ENCODE measurements around the gene B3GALT4.
"Not testable (repeated sequence)": the region's sequence is repeated elsewhere in the genome, so short reads cannot be mapped to it uniquely, and the experiment has no call there.

The B3GALT4 gene

GRCh38 chr6:33276864-33277662 lies at the start of gene B3GALT4:
TSS of gene B3GALT4 (plus strand) at chr6:33277123. CDS start at chr6:33277420, 297 bp downstream.
- peak; percentile 86 for DNase-seq

DNA sequence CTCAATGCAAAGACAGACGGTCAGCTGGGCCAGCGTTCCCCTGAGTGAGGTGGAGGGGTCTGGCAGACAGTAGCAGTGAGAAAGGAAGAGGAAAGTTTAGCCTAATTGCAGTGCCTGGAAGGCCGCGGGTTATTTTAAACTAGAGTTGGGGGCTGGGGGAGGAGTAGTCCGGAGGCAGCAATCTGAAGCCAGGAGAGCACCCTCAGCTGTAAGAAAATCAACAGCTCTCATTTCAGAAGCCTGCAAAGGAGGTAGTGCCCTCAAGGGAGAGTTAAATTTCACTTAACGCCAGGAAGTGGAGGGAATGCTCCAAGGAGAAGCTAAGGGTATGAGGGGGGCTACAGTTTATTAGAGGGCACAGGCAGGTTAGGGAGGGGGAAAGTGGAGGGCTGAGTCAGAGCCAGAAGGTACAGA lies 41.7 kb upstream of the B3GALT4 start:
- no peak for DNase-seq

DNA sequence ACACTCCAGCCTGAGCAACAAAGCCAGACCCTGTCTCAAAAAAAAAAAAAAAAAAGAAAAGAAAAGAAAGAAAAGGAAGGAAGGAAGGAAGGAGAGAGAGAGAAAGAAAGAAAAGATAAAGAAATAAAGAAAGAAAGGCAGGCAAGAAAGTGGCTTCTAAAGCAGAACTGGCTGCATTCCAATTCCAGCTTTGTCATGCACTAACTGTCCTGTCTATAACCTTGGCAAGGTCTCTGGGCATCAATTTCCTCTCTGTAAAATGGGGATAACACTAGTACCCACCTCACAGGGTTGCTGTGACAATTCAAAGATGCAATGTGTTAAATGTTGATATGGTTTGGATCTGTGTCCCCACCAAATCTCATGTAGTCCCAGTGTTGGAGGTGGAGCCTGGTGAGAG lies 40.6 kb upstream of the B3GALT4 start:
- peak; percentile 64 for DNase-seq

GRCh38 chr6:33236852-33237251 lies 40.1 kb upstream of the B3GALT4 start:
- no peak for DNase-seq

DNA sequence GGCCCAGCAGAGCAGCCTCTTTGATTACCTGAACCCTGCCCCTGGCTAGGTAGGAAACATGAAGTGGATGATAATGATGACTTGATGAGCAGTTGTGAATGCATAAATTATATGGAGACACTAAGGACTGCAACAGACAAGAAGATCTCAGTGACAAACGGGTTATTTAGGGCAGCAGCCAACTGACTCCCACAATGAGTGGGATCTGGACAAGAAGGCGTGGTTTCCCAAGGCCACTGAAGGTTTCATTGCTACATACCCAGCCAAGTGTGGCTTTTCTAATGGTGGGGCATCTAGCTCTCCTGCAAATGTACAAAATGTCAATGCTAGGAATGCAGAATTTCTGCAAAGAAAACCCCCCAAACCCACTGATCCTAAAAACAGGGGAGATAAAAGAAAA lies 39.2 kb upstream of the B3GALT4 start:
- DNase-seq, result no peak

- DNase-seq, result no peak
Measured at GRCh38 chr6:33241968-33242367, 35.0 kb upstream of the B3GALT4 start.

- no peak for DNase-seq
Measured at GRCh38 chr6:33243476-33243875, 33.4 kb upstream of the B3GALT4 start.

DNA sequence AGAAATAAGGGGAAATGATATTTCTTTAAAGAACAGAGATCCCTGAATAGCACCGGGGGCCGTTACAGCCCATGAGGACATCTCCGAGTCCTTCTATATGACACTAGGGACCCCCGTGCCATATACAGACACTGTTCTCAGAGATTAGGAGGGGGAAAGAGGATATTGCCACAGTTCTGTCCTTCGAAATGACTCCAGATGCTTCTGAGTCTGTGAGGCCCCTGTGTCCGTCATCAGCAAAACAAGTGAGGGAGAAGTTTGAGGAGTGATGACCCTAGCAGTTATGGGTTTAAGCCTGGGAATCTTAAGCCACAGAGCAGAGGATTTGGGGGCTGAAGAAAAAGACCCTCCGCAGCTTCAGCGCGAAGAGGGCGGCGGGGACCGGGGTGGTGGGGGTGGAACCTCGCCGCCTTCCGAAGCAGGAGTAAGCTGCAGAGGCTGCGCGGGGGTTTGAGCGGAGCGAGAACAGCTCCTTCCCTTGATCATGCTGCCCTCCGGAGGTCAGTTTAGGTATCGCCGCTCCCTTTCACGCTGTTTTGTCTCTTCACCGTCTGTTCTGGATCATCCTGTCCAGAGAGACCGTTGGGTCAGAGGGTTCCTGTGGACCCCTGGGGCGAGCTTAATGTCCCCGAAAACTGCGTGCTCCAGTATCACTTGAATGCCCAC lies 28.8 kb upstream of the B3GALT4 start:
- peak; percentile 90 for DNase-seq

- DNase-seq, result no peak
Measured at GRCh38 chr6:33248643-33248931, 28.3 kb upstream of the B3GALT4 start.

GRCh38 chr6:33248932-33249731 lies 27.8 kb upstream of the B3GALT4 start:
- DNase-seq, result peak; percentile 100

GRCh38 chr6:33249732-33250630 lies 26.9 kb upstream of the B3GALT4 start:
- no peak for DNase-seq

GRCh38 chr6:33250731-33251130 lies 26.2 kb upstream of the B3GALT4 start:
- no peak for DNase-seq

DNA sequence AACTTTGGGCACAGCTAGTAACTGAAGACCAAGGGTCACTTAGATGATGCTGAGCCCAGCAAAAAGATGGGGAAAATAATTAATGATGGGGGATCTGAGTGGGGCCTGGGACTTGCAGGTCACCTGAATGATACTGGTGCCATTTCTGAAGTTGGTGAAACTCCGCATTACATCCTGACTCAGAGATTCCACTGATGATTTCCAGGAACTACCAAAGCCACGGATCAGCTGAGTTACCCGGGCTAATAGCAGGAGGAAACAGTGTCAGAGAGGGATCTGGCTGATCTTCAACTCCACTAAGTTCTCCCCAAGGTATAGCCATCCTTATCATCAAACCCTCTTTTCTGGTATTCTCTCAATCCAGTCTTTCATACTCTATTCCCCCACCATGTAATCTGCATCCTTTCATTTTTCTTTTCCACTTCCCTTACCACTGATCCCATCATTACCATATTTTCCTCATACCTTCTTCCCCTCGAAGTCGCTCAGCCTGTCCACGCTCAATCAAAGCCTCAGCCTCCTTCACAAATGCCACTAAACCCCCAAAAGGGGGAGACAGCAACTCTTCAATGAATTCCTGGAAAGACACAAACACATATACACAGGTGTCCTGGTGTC lies 25.4 kb upstream of the B3GALT4 start:
- peak; percentile 42 for DNase-seq

- no peak for DNase-seq
Measured at GRCh38 chr6:33252759-33253158, 24.2 kb upstream of the B3GALT4 start.

DNA sequence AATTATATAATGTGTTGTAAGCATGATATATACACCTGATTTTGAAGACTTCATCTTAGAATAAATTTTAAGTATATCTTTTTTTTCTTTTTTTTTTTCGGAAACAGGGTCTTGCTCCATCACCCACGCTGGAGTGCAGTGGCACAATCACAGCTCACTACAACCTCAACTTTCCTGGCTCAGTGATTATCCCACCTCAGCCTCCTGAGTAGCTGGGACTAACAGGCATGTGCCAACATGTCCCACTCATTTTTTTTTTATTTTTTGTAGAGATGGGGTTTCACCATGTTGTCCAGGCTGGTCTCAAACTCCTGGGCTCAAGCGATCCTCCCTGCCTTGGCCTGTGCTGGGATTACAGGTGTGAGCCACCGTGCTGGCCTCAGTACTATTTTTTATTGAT lies 22.3 kb upstream of the B3GALT4 start:
- DNase-seq, result no peak

GRCh38 chr6:33259032-33259431 lies 17.9 kb upstream of the B3GALT4 start:
- no peak for DNase-seq

GRCh38 chr6:33262490-33262889 lies 14.4 kb upstream of the B3GALT4 start:
- not testable (repeated sequence) for DNase-seq

DNA sequence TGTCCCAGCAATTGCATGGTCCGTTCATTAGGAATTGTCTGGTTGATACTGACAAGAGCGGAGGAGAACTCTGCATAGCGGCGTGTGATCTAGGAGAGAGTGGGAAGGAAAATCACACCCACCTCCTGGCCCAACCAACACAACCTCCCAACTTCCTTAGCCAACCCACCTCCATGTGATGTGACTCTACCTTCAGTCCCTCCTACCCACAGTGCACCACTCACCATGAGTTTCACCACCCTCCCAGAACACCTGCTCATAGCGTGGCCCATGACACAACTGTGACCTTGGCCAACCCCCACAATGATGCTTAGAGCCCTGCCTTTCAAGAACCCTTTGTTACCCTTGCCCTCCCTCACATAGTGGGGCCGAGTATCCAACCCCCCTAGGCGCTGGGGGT lies 12.9 kb upstream of the B3GALT4 start:
- DNase-seq, result no peak

GRCh38 chr6:33271117-33271467 lies 5.8 kb upstream of the B3GALT4 start:
- DNase-seq, result peak; percentile 54

DNA sequence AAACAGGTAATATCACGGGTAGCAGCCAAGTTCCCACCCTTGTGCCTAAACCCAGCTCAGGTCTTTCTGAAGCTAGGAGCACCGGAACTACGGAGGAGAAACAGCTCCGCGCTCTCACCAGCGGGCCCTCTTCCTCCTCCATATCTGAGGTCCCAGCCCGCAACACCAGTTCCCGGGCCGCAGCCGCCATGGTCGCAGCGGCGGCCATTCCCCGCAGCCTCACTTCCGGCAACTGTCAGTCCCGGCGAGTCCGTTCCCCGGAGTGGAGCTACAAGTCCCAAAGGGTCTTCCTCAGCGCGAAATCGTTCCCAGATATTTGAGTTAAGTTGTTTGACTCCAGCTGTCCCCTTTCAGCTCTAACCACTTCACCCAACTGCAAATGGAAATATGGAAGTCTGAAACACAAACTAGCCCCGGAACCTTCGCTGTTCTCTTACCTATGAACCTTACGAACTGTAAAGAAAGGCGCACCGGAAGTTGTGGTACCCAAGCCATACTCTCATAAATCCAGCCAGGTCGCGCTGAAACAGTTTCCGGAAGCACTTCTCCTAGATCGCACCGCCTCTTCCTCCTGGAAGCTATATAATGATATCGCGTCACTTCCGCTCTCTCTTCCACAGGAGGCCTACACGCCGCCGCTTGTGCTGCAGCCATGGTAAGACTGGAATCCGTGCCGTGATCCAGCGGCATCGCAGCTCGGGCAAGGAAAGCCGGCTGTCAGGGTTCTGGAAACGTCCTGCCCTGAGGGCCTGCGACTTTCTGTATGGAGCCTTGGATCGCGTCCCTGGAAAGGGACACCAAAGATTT lies 5.3 kb upstream of the B3GALT4 start, which contains the start of the genes RPS18 and VPS52:
RPS18 (plus strand) TSS at position 608 of the 807 bp plus-strand sequence; CDS start at position 653, 45 bp downstream.
VPS52 (minus strand) TSS at position 409 of the 807 bp plus-strand sequence; CDS start at position 208, 201 bp downstream.
- peak; percentile 100 for DNase-seq

Measured in hematopoietic multipotent progenitor cell treated with erythropoietin and hydrocortisone succinate and interleukin-3 and kit ligand, for 8 days (in vitro differentiated cells).